Fibroblast of villous mesenchyme (primary cell): ENCODE measurements around the gene ANLN. TPM values are rescaled to one million over a fixed set of nuclear protein-coding genes. Genes with fewer than 3 reads are reported as not detected.

Experiments
- DNase-seq: peaks from one replicate; pipeline ENCODE4 v3.0.0-alpha.2; 2010; ENCODE audit warnings: low read depth
- H3K4me3 ChIP-seq: 2 replicates; pipeline ENCODE4 v1.5.1; 2011; ENCODE audit warnings: low read depth, mild to moderate bottlenecking, low read length
- total RNA-seq: library from RNA; depleted of rRNA; stranded (reverse); fragments of >200 nt; gene quantifications from 2 replicates; pipeline ENCODE4 v1.2.3, GENCODE V29; 2012
- TF ChIP-seq, protein P1 (sequence below): IDR thresholded peaks from 2 replicates; pipeline ENCODE4 v1.5.1; 2012; ENCODE audit warnings: low read depth, mild to moderate bottlenecking, low read length; ENCODE audit not compliant: insufficient read depth

Gene ANLN
- total RNA-seq, 1 donor, result 119 TPM

DNA sequence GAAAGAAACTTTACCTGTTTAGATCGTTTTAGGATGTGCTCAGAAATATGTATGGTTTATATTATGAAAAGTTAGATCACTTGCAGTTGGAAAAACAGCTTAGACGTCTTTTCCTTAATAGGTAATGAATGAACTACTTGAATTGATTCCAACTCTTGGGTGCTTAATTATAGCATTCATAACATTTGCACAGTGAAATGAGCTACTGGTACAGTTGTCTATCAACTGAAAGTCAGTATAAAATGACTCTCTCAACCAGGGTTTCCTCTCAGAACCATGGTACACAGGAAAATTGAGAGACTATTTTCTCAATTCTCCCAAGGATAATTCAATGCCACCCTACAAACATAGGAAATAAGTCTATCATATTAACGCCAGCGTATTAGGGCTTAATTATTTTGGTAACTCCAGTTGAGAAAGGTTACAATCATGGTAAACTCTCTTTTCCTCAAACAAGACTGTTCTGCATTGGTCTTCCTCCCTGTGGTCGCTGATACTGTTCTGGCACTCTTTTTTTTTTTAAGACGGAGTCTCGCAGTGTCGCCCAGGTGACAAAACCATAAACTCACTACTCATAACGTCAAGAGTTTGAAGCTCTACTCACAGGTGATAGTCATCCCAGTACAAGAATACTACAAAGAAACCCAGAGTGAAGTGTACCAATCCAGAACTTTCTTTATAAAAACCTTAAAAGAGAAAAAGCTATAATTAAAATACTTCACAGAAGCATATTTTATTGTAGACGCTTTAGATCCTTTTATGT lies 2.0 kb downstream of the ANLN start:
- no peak for DNase-seq
- H3K4me3 ChIP-seq, result peak overlapping the region; percentile 77
- TF ChIP-seq, protein P1, sequence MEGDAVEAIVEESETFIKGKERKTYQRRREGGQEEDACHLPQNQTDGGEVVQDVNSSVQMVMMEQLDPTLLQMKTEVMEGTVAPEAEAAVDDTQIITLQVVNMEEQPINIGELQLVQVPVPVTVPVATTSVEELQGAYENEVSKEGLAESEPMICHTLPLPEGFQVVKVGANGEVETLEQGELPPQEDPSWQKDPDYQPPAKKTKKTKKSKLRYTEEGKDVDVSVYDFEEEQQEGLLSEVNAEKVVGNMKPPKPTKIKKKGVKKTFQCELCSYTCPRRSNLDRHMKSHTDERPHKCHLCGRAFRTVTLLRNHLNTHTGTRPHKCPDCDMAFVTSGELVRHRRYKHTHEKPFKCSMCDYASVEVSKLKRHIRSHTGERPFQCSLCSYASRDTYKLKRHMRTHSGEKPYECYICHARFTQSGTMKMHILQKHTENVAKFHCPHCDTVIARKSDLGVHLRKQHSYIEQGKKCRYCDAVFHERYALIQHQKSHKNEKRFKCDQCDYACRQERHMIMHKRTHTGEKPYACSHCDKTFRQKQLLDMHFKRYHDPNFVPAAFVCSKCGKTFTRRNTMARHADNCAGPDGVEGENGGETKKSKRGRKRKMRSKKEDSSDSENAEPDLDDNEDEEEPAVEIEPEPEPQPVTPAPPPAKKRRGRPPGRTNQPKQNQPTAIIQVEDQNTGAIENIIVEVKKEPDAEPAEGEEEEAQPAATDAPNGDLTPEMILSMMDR, result no peak

DNA sequence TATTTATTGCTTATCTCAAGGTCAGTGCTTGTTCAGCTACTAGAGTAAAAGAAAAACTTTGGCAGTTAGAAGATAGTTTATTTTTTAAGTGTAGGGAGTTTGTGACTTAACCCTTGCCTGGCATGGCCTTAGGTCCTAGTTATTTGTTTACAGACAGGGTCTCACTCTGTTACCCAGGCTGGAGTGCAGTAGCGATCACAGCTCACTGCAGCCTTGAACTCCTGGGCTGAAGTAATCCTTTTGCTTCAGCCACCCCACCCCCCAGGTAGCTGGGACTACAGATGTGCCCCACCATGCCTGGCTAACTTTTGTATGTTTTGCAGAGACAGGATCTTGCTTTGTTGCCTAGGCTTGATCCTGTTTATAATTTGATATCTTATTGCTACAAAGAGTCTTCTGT lies 4.2 kb downstream of the ANLN start:
- no peak overlapping the region for H3K4me3 ChIP-seq
- DNase-seq, result no peak
- TF ChIP-seq, protein P1, result no peak

DNA sequence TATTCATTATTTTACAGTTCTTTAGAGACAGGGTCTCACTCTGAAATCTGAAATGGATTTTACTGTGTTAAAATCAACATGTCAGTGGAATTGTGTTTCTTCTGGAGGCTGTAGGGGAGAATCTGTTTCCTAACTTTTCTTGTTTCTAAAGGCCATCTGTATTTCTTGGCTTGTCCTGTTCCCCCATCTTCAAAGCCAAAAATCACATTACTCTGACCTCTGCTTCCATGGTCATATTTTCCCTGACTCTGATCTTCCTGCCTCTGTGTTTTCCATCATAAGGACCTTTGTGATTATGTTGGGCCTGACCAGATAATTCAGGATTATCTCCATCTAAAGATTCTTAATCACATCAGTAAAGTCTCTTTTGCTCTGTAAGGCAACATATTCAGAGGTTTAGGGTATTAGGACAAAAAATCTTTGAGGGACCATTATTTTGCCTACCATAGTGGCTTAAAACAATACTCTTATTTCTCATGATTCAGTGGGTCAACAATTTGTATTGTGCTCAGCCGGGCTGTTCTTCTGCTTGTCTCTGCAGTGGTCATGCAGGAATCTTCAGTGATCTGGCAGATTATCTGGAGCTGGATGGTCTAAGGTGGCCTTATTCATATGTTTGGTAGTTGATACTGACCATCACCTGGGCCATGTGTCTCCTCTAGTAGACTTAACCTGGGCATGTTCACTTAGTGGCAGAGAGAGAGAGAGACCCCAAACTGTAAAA lies 5.7 kb downstream of the ANLN start:
- TF ChIP-seq, protein P1, result no peak
- no peak for DNase-seq
- H3K4me3 ChIP-seq, result no peak overlapping the region

DNA sequence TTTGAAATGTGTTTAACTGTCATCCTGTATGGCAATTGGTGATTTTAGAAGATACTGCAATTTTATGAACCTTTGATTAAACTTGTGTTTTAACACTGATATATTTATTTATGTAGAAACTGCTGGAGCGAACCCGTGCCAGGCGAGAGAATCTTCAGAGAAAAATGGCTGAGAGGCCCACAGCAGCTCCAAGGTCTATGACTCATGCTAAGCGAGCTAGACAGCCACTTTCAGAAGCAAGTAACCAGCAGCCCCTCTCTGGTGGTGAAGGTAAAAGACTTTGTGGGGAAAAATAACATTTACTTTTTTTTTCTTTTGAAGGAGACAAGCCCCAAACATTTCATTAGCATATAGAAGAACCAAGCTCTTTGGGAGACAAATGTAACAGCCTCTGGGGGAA lies 6.5 kb downstream of the ANLN start:
- TF ChIP-seq, protein P1, result no peak
- DNase-seq, result no peak

DNA sequence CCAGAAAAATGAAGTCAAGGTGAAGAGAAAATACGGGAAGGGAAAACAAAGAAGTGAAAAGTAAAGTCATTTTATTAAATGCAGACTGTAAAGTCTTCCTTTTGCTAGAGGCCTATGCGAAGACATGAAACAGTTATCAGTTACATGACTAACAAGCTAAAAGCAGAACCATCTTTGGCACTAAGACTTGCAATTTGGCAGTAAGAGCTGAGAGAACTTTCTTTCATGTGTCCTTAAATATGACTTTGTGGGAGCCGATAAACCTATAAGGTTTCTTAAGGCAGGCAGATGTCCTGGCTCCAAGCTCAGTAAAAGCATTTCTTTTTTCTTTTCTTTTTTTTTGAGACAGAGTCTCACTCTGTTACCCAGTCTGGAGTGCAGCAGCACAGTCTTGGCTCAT lies 10.4 kb downstream of the ANLN start:
- DNase-seq, result no peak
- H3K4me3 ChIP-seq, result no peak overlapping the region
- TF ChIP-seq, protein P1, result no peak

More for the DNA sequence above, 6.5 kb downstream of the ANLN start:
- H3K4me3 ChIP-seq, result no peak overlapping the region

DNA sequence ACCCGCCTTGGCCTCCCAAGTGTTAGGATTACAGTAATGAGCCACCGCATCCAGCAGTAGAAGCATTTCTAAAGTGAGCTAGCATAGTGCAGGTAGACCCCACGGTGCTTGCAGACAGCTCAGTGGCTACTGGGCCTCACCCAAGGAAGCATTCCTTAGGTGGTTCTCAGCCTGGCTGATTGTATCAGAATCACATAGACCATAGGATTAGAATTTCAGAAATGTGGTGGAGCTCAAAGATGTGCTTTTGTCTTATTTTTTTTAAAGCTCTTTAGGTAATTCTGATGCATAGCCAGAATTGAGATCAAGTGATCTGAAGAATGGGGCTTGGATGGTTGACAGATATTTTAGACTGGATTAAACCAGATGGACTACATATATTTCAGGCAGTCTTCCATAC lies 10.9 kb downstream of the ANLN start:
- no peak overlapping the region for H3K4me3 ChIP-seq
- no peak for DNase-seq
- TF ChIP-seq, protein P1, result no peak
